Lower leg skin (tissue), 3 donors: ENCODE data around the gene ZNF496.

ENCODE experiments used
- CTCF ChIP-seq, 3 donors: fragments of 450-650 bp; IDR thresholded peaks; one replicate each; pipeline ENCODE4 v1.5.1; 2016; ENCODE audit warnings: antibody characterized with exemption in 3 of 3, mild to moderate bottlenecking in 3 of 3, moderate library complexity in 2 of 3
- POLR2A ChIP-seq, 2 donors: fragments of 450-650 bp; IDR thresholded peaks; one replicate each; pipeline ENCODE4 v1.6.1; 2016 to 2017; ENCODE audit warnings: antibody characterized with exemption in 2 of 2, mild to moderate bottlenecking in 1 of 2, moderate library complexity in 1 of 2

- TF ChIP-seq CTCF (IDR thresholded peaks at IDR 0.05) (no peak), POLR2A (IDR thresholded peaks at IDR 0.05) (no peak)
These were observed 27.6 kb downstream of the ZNF496 start for GRCh38 chr1:247304031-247304430.
